A549 (cell line): ENCODE measurements around the gene SGPL1. TPM values are rescaled to one million over a fixed set of nuclear protein-coding genes. Genes with fewer than 3 reads are reported as not detected.

Experiments
- ATAC-seq, 2 experiments: fragments of 200-7000 bp in 1 of 2; fragments of >200 bp in 1 of 2; cut with Nextera tagmentation in 1 of 2; cut with Tn5 transposase in 1 of 2; 3 replicates each; pipeline versions ENCODE4 v1.8.0 to v1.9.1; 2018 to 2020; ENCODE audit warnings: mild to moderate bottlenecking in 1 of 2, moderate library complexity in 1 of 2
- CTCF ChIA-PET: fragments of 300-600 bp; sonication (Branson Sonifier 250); formaldehyde crosslinking; extraction: SDS; loops from one replicate; lab custom pipeline; 2021; ENCODE audit warnings: antibody characterized with exemption, inconsistent platforms; lab: Yijun Ruan, JAX
- POLR2A ChIA-PET: fragments of 350-600 bp; formaldehyde crosslinking; extraction: SDS; loops from one replicate; lab custom pipeline; 2021; ENCODE audit warnings: antibody characterized with exemption, inconsistent platforms; lab: Yijun Ruan, JAX
- DNase-seq, 2 experiments: peaks; one replicate each; pipeline versions ENCODE4 v3.0.0 to v3.0.0-alpha.2; 2011 to 2016; ENCODE audit warnings: low read depth in 1 of 2, low spot score in 1 of 2
- FAIRE-seq: peaks from 2 replicates; lab custom pipeline; 2011; peaks lifted over from hg19 to GRCh38; lab: Jason Lieb, UNC
- H3K27ac ChIP-seq, 2 experiments: fragments of >200 bp; sonication (Bioruptor Twin); formaldehyde crosslinking; 3 replicates each; pipeline ENCODE4 v1.5.1; 2016 to 2017
- H3K4me1 ChIP-seq: fragments of >200 bp; sonication (Bioruptor Twin); formaldehyde crosslinking; 3 replicates; pipeline ENCODE4 v1.6.1; 2016
- H3K4me2 ChIP-seq: fragments of >200 bp; sonication (Bioruptor Twin); formaldehyde crosslinking; 3 replicates; pipeline ENCODE4 v1.6.1; 2016
- H3K4me3 ChIP-seq: fragments of >200 bp; sonication (Bioruptor Twin); formaldehyde crosslinking; 3 replicates; pipeline ENCODE4 v1.5.1; 2016
- H3K9me3 ChIP-seq: fragments of >200 bp; sonication (Bioruptor Twin); formaldehyde crosslinking; 3 replicates; pipeline ENCODE4 v1.6.1; 2016
- CBX2 ChIP-seq: fragments of 200-600 bp; sonication (generic); IDR thresholded peaks from 2 replicates; pipeline ENCODE4 v1.6.1; 2016; ENCODE audit warnings: low read depth, mild to moderate bottlenecking, borderline replicate concordance
- EHMT2 ChIP-seq: fragments of 200-600 bp; sonication (generic); IDR thresholded peaks from 2 replicates; pipeline ENCODE4 v1.6.1; 2016; ENCODE audit warnings: antibody characterized with exemption, low read depth, mild to moderate bottlenecking, moderate library complexity
- EP300 ChIP-seq, 2 experiments: fragments of >200 bp; sonication (Bioruptor Twin); formaldehyde crosslinking; IDR thresholded peaks; 2 replicates in 1 of 2; 3 replicates in 1 of 2; pipeline ENCODE4 v1.6.1; 2016 to 2017
- ESRRA ChIP-seq: fragments of 150-350 bp; IDR thresholded peaks from 2 replicates; pipeline ENCODE4 v1.6.1; 2014; ENCODE audit warnings: mild to moderate bottlenecking, low read length, borderline replicate concordance
- FOSL2 ChIP-seq, 2 experiments: fragments of 450-650 bp in 1 of 2; fragments of >200 bp in 1 of 2; sonication (Bioruptor Twin) in 1 of 2; formaldehyde crosslinking; IDR thresholded peaks; 2 replicates each; pipeline versions ENCODE4 v1.5.0 to v1.6.1; 2016 to 2020; ENCODE audit warnings: mild to moderate bottlenecking in 1 of 2, moderate library complexity in 1 of 2
- HDAC2 ChIP-seq: fragments of 200-600 bp; sonication (generic); IDR thresholded peaks from 2 replicates; pipeline ENCODE4 v1.6.1; 2016
- HOXA7 ChIP-seq: fragments of 250-450 bp; sonication (Bioruptor Pico); IDR thresholded peaks from 2 replicates; pipeline ENCODE4 v1.5.0; 2020; ENCODE audit warnings: mild to moderate bottlenecking, moderate library complexity
- HOXB13 ChIP-seq: fragments of 250-450 bp; sonication (Bioruptor Pico); IDR thresholded peaks from 2 replicates; pipeline ENCODE4 v1.5.0; 2020; ENCODE audit warnings: low read depth, mild to moderate bottlenecking, moderate library complexity
- HOXB5 ChIP-seq: fragments of 250-450 bp; sonication (Bioruptor Pico); IDR thresholded peaks from 2 replicates; pipeline ENCODE4 v1.5.0; 2020; ENCODE audit warnings: mild to moderate bottlenecking, moderate library complexity
- MAZ ChIP-seq: fragments of 150-350 bp; IDR thresholded peaks from 2 replicates; pipeline ENCODE4 v1.6.1; 2014; ENCODE audit warnings: antibody characterized with exemption, low read depth, low read length, borderline replicate concordance
- NPAS2 ChIP-seq: fragments of 250-450 bp; sonication (Bioruptor Pico); IDR thresholded peaks from 2 replicates; pipeline ENCODE4 v1.8.0; 2022; ENCODE audit warnings: mild to moderate bottlenecking, moderate library complexity, borderline replicate concordance
- NR3C1 ChIP-seq: fragments of >200 bp; sonication (Bioruptor Twin); formaldehyde crosslinking; IDR thresholded peaks from 3 replicates; pipeline ENCODE4 v1.6.1; 2017
- PHF8 ChIP-seq: fragments of 200-600 bp; sonication (generic); IDR thresholded peaks from 2 replicates; pipeline ENCODE4 v1.6.1; 2016; ENCODE audit warnings: low read depth, mild to moderate bottlenecking, antibody characterized with exemption, moderate library complexity, borderline replicate concordance
- POLR2A ChIP-seq: IDR thresholded peaks from 2 replicates; pipeline ENCODE4 v1.6.1; 2012; ENCODE audit warnings: mild to moderate bottlenecking, low read length
- RCOR1 ChIP-seq: fragments of 150-350 bp; IDR thresholded peaks from 2 replicates; pipeline ENCODE4 v1.6.1; 2014; ENCODE audit warnings: antibody characterized with exemption, low read length, low read depth
- REST ChIP-seq: fragments of 200-600 bp; sonication (generic); IDR thresholded peaks from 2 replicates; pipeline ENCODE4 v1.6.1; 2016; ENCODE audit warnings: antibody characterized with exemption, mild to moderate bottlenecking, moderate library complexity
- RNF2 ChIP-seq: fragments of 200-600 bp; sonication (generic); IDR thresholded peaks from 2 replicates; pipeline ENCODE4 v1.6.1; 2016; ENCODE audit warnings: low read depth, mild to moderate bottlenecking, antibody characterized with exemption, moderate library complexity, borderline replicate concordance
- SMC3 ChIP-seq: fragments of >200 bp; sonication (Bioruptor Twin); formaldehyde crosslinking; IDR thresholded peaks from 3 replicates; pipeline ENCODE4 v1.6.1; 2018; ENCODE audit warnings: inconsistent platforms
- TFCP2L1 ChIP-seq: fragments of 250-450 bp; sonication (Bioruptor Pico); IDR thresholded peaks from 2 replicates; pipeline ENCODE4 v1.5.0; 2021; ENCODE audit warnings: mild to moderate bottlenecking
- WGBS: methylation state at CpG from one replicate; pipeline ENCODE4 v1.1.6; 2017; ENCODE audit errors: missing lambda C conversion rate; 5-methylcytosine and 5-hydroxymethylcytosine counted together
- polyA plus RNA-seq, 4 experiments: library from polyadenylated mRNA; depleted of rRNA in 3 of 4; stranded (reverse); fragments of >200 nt; fragmentation: RNase III in 1 of 4; extraction: RNeasy Plus Mini Kit Qiagen cat#74134 plus additional on column Dnase treatment in 1 of 4; gene quantifications; 2 replicates in 3 of 4; 3 replicates in 1 of 4; pipeline ENCODE4 v1.2.3, GENCODE V29; 2011 to 2017
- TF ChIP-seq, protein P1 (sequence below): IDR thresholded peaks from 2 replicates; pipeline ENCODE4 v1.6.1; 2012; ENCODE audit warnings: low read depth, borderline replicate concordance

SGPL1 gene
- polyA plus RNA-seq, 2 of the 4 experiments (the other 2 are of a cell fraction), result 32.2 to 49.8 TPM

DNA sequence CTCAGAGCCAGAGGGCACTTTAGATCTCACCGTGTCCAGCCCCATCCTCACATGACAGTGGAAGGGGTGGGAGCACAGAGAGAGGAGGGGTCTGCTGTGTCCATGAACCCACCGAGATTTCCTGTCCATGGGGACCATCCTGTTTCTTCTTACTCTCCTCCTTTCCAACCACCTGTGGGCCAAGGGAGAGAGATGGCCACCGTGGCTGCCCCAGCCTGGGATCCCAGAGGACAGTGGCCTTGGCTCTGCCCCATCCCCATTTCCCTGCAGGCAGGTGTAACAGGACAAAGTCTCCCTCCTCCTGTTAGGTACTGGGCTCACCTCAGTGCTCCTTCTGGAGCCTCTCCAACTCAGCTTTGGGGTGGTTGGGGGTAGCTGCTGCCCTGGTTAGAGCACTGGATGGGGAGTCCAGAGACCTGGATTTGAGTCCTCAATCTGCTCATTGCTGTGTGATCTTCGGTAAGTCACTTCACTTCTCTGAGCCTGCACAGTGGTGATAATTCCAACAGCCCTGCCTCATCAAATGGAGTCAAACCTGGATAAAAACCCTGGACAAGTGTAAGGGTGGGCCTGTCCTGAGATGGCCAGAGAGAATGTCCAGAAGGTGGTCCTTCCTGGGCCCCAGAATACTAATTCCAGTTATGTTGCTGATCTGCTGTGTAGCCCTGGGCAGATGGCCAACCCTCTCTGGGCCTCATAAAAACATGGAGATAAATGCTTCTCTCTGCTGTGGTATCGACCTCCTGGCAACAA, 90.5 kb downstream of the SGPL1 start:
- DNase-seq, result no peak
- ChIA-PET POLR2A (no interaction called here), CTCF (interaction anchor here (1.2 to 17.2 kb wide), 3 partner anchors 18 to 370 kb away, joined by 3 to 362 read pairs (median 104); partner anchors contain the start of gene SGPL1)
- FAIRE-seq, result no peak
- WGBS, result 30% methylated on average over 5 of the region's 5 CpGs
- no peak for ATAC-seq
- Histone ChIP-seq H3K4me1 (0 out of 3 replicates have a peak, but pooled peaks cover 3% of the 10 kb centered on the region), H3K4me2 (no peak overlapping the region)
- no peak for TF ChIP-seq HOXB5
- no peak for TF ChIP-seq NPAS2
- TF ChIP-seq SMC3, result no peak
- TF ChIP-seq, all 56 proteins: peak for 0
- H3K27ac ChIP-seq, result no peak overlapping the region
- H3K4me3 ChIP-seq, result no peak overlapping the region
- no peaks in the 10 kb centered on the region for H3K9me3 ChIP-seq

DNA sequence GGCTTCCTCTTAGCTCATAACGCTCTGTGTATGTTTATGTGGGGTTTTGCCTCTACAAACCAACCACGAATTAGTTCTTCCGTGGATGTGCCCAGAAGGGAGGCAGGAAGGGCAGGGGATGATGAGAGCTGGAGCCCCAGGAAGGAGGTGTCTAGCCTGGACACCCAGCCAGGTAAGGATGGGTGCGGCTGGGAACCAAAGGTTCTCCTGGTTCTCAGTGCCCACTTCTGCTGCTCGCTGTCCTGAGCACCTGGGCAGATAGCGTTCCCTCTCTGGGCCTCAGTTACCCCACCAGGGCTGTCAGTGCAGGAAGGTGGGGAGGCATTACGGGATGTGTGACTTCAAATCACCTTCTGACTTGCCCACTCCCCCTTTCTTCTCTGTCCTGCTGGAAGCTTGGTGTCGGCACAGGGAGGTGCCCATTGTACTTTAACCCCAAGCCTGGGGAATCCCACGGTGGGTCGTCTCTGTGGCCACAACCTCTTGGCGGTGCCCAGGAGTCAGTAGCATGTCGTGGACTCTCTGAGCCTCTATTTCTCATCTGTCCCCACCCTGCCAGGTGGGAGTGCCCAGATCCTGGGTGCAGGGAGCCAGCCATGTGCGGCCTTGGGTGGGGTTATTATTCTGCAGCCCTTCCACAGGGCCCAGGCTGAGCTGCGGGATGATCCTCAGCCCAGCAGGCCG, 91.3 kb downstream of the SGPL1 start:
- no peak for TF ChIP-seq HDAC2
- TF ChIP-seq HOXB13 (CRISPR knock-in tag), result no peak
- no peak for TF ChIP-seq RNF2
- no peak for TF ChIP-seq POLR2A
- TF ChIP-seq NR3C1, result no peak
- TF ChIP-seq FOSL2 (IDR thresholded peaks at IDR 0.05), result no peak
- TF ChIP-seq FOSL2 (CRISPR knock-in tag; IDR thresholded peaks at IDR 0.05), result no peak
- TF ChIP-seq, protein P1, sequence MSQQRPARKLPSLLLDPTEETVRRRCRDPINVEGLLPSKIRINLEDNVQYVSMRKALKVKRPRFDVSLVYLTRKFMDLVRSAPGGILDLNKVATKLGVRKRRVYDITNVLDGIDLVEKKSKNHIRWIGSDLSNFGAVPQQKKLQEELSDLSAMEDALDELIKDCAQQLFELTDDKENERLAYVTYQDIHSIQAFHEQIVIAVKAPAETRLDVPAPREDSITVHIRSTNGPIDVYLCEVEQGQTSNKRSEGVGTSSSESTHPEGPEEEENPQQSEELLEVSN, result no peak
- no peak for TF ChIP-seq HOXA7
- no peak for TF ChIP-seq EHMT2
- no peak for TF ChIP-seq ESRRA
- TF ChIP-seq REST, result no peak
- TF ChIP-seq PHF8, result no peak
- no peak for TF ChIP-seq RCOR1
- TF ChIP-seq TFCP2L1 (CRISPR knock-in tag), result no peak
- no peak for TF ChIP-seq EP300 (IDR thresholded peaks at IDR 0.05)
- no peak for TF ChIP-seq CBX2
- no peak for TF ChIP-seq MAZ
- no peak overlapping the region for H3K4me3 ChIP-seq
- no peak overlapping the region for H3K27ac ChIP-seq
- H3K4me1 ChIP-seq, result 0 out of 3 replicates have a peak, but pooled peaks cover 3% of the 10 kb centered on the region
- ChIA-PET CTCF (interaction anchor here (7.2 to 17.2 kb wide), 2 partner anchors 17 to 369 kb away, joined by 104 to 362 read pairs; no protein-coding TSS in a partner anchor), POLR2A (no interaction called here)
- no peak overlapping the region for H3K4me2 ChIP-seq
- ATAC-seq (no peak), DNase-seq (no peak), FAIRE-seq (no peak)
- WGBS, result 68% methylated on average over 11 of the region's 15 CpGs
- no peaks in the 10 kb centered on the region for H3K9me3 ChIP-seq
